Panc1 (cell line): ENCODE results near the gene SSNA1. TPM values are rescaled to one million over a fixed set of nuclear protein-coding genes. Genes with fewer than 3 reads are reported as not detected.

Source experiments
- ATAC-seq: fragments of 200-7000 bp; cut with Tn5 transposase; 2 replicates; pipeline ENCODE4 v1.9.1; 2020; ENCODE audit warnings: mild to moderate bottlenecking, moderate library complexity
- BruUV-seq: library from RNA; stranded (reverse); fragments of 400-500 nt; replicated peaks from 2 replicates; lab custom pipeline; 2021; lab: Mats Ljungman, UMichigan
- CTCF ChIA-PET: fragments of 300-600 bp; sonication (Branson Sonifier 250); formaldehyde crosslinking; loops from one replicate; lab custom pipeline; 2022; ENCODE audit warnings: antibody characterized with exemption; lab: Charles Lee
- POLR2A ChIA-PET: fragments of 300-600 bp; sonication (Branson Sonifier 250); formaldehyde crosslinking; loops from one replicate; lab custom pipeline; 2022; ENCODE audit warnings: antibody characterized with exemption; lab: Charles Lee
- DNase-seq: peaks from one replicate; pipeline ENCODE4 v3.0.0-alpha.2; 2010; ENCODE audit warnings: low read depth, low spot score
- H3K27ac ChIP-seq: 2 replicates; pipeline ENCODE4 v1.5.1; 2011; ENCODE audit warnings: mild to moderate bottlenecking, low read length, inconsistent platforms
- H3K27me3 ChIP-seq: fragments of 200-500 bp; sonication (Bioruptor generic); 2 replicates; pipeline ENCODE4 v1.6.0; 2014; ENCODE audit warnings: low read length, inconsistent platforms; ENCODE audit not compliant: control insufficient read depth, insufficient read depth
- H3K36me3 ChIP-seq: fragments of 200-500 bp; sonication (Bioruptor generic); 2 replicates; pipeline ENCODE4 v1.5.1; 2014; ENCODE audit warnings: inconsistent platforms, mild to moderate bottlenecking, low read length, moderate library complexity; ENCODE audit not compliant: control insufficient read depth, insufficient read depth
- H3K4me1 ChIP-seq: 2 replicates; pipeline ENCODE4 v1.5.1; 2011; ENCODE audit warnings: inconsistent platforms, mild to moderate bottlenecking, low read length, moderate library complexity; ENCODE audit not compliant: control insufficient read depth, insufficient read depth
- H3K4me3 ChIP-seq, 2 experiments: 2 replicates each; pipeline ENCODE4 v1.5.1; 2011 to 2012; ENCODE audit warnings: low read depth in 2 of 2, low read length in 2 of 2, mild to moderate bottlenecking in 2 of 2, inconsistent platforms in 1 of 2, moderate library complexity in 1 of 2
- H3K9me3 ChIP-seq: fragments of 200-500 bp; sonication (Bioruptor generic); 2 replicates; pipeline ENCODE4 v1.5.1; 2014; ENCODE audit warnings: low read depth, mild to moderate bottlenecking, inconsistent platforms, low read length, moderate library complexity; ENCODE audit not compliant: control insufficient read depth, insufficient read depth
- CTCF ChIP-seq: fragments of 450-650 bp; IDR thresholded peaks from 2 replicates; pipeline ENCODE4 v1.5.1; 2017; ENCODE audit warnings: mild to moderate bottlenecking
- POLR2AphosphoS5 ChIP-seq: IDR thresholded peaks from 2 replicates; pipeline ENCODE4 v1.6.1; 2012; ENCODE audit warnings: mild to moderate bottlenecking, low read depth, low read length, moderate library complexity
- REST ChIP-seq, 2 experiments: IDR thresholded peaks; 2 replicates each; pipeline ENCODE4 v1.6.1; 2011 to 2012; ENCODE audit warnings: low read depth in 2 of 2, control low read depth in 1 of 2, low read length in 1 of 2, mild to moderate bottlenecking in 1 of 2, moderate library complexity in 1 of 2; ENCODE audit not compliant: insufficient read depth in 1 of 2
- SIN3A ChIP-seq: IDR thresholded peaks from 2 replicates; pipeline ENCODE4 v1.6.1; 2012; ENCODE audit warnings: low read depth, mild to moderate bottlenecking, low read length, moderate library complexity, borderline replicate concordance; ENCODE audit not compliant: insufficient read depth
- TCF7L2 ChIP-seq: IDR thresholded peaks from 2 replicates; pipeline ENCODE4 v1.6.1; 2011; ENCODE audit warnings: mild to moderate bottlenecking, low read depth, low read length, inconsistent platforms
- in situ Hi-C: cut with HindIII; loops from 2 replicates; pipeline ENCODE4 v1.10.0; 2016; ENCODE audit warnings: low sequenced_read_pairs, low pct_unique_long_range_greater_than_20kb
- intact Hi-C: fragments of 100-400 bp; cut with micrococcal nuclease; formaldehyde crosslinking; loops from one replicate; pipeline ENCODE4 v1.10.0; 2022; ENCODE audit not compliant: unreplicated experiment
- total RNA-seq: library from RNA; stranded (reverse); gene quantifications from one replicate; pipeline ENCODE4 v1.2.1, GENCODE V29; 2021; ENCODE audit not compliant: unreplicated experiment

SSNA1 gene
- total RNA-seq, 1 experiment from 2014 or later = 86.9 TPM

- Histone ChIP-seq H3K9me3 (no peaks in the 10 kb centered on the region), H3K4me3 (no peak overlapping the region), H3K4me1 (peaks cover 25% of the 10 kb centered on the region), H3K36me3 (no peaks in the 10 kb centered on the region), H3K27ac (no peak overlapping the region), H3K27me3 (no peaks in the 10 kb centered on the region)
- ChIA-PET CTCF (no interaction called here), POLR2A (no interaction called here)
- intact Hi-C loops = no loop called here
- no TSS peak for BruUV-seq
- in situ Hi-C loops = no loop called here
- ATAC-seq (no peak), DNase-seq (no peak)
- TF ChIP-seq POLR2AphosphoS5 (no peak), TCF7L2 (no peak), SIN3A (no peak), REST (IDR thresholded peaks at IDR 0.05; ENCODE audit: insufficient read depth in 1 of 2, low read depth in 2 of 2, low read length in 1 of 2) (no peak), CTCF (no peak)
Observed at GRCh38 chr9:137215196-137215986, 26.9 kb downstream of the SSNA1 start.

- ATAC-seq (no peak), DNase-seq (no peak)
- ChIA-PET POLR2A (no interaction called here), CTCF (interaction anchor here (0.6 kb wide), 2 partner anchors 89 to 454 kb away, joined by 5 to 7 read pairs; no protein-coding TSS in a partner anchor)
- Histone ChIP-seq H3K9me3 (no peaks in the 10 kb centered on the region), H3K4me3 (no peak overlapping the region; a peak in 1 of 4 replicates), H3K27me3 (no peaks in the 10 kb centered on the region), H3K4me1 (peaks cover 26% of the 10 kb centered on the region), H3K36me3 (no peaks in the 10 kb centered on the region), H3K27ac (peak overlapping the region; percentile 86; the same call in 1 of the 2 replicates)
- no peak for TF ChIP-seq TCF7L2
- no peak for TF ChIP-seq REST (IDR thresholded peaks at IDR 0.05; ENCODE audit: insufficient read depth in 1 of 2, low read depth in 2 of 2, low read length in 1 of 2)
- TF ChIP-seq SIN3A = no peak
- TF ChIP-seq CTCF = no peak
- no peak for TF ChIP-seq POLR2AphosphoS5
- intact Hi-C loops (no loop called here), in situ Hi-C loops (no loop called here)
- no TSS peak for BruUV-seq
Observed at GRCh38 chr9:137216188-137216965, 27.9 kb downstream of the SSNA1 start.
